ENCODE measurements around the gene NOX5. TPM values are rescaled to one million over a fixed set of nuclear protein-coding genes. Genes with fewer than 3 reads are reported as not detected.

NOX5 gene
- total RNA-seq, 1 experiment from 2014 or later, result 339 TPM

- Histone ChIP-seq H3K27ac (ENCODE audit: low read length) (no peak overlapping the region), H3K4me2 (ENCODE audit: low read length) (peak overlapping the region; percentile 41; the same call in 1 of the 2 replicates), H3K36me3 (ENCODE audit: low read depth, low read length) (peaks cover 18% of the 10 kb centered on the region; the same call in 1 of the 2 replicates), H3K9me2 (replicated peaks; ENCODE audit: low read length) (no peaks in the 10 kb centered on the region), H3K4me1 (ENCODE audit: insufficient read depth, low read length) (peaks cover 32% of the 10 kb centered on the region), H3K79me2 (ENCODE audit: low read length) (no peaks in the 10 kb centered on the region), H2AFZ (ENCODE audit: low read length) (no peak overlapping the region), H3K9ac (ENCODE audit: low read length) (no peak overlapping the region), H3F3A (ENCODE audit: low read length, unreplicated experiment) (peaks cover 5% of the 10 kb centered on the region), H3K9me3 (ENCODE audit: low read length) (no peaks in the 10 kb centered on the region), H3K4me3 (ENCODE audit: low read length) (0 out of 2 replicates have a peak overlapping the region, but pooled peaks have one; percentile 29), H3K27me3 (ENCODE audit: low read length) (no peaks in the 10 kb centered on the region), H4K20me1 (ENCODE audit: low read length) (no peaks in the 10 kb centered on the region)
- DNase-seq, result no peak
- ChIA-PET CTCF (no interaction called here), POLR2A (ENCODE audit: unreplicated experiment) (no interaction called here)
- intact Hi-C loops (cut with micrococcal nuclease), result no loop called here
- no peak for ATAC-seq
- BruUV-seq (replicated peaks), result no TSS peak
- TF ChIP-seq EZH2phosphoT487 (IDR thresholded peaks at IDR 0.05; ENCODE audit: borderline replicate concordance, low read length) (no peak), EZH2 (IDR thresholded peaks at IDR 0.05; ENCODE audit: low read length, unreplicated experiment) (no peak), CTCF (conservative IDR thresholded peaks at IDR 0.05; ENCODE audit: low read depth, low read length) (no peak)
Observed at GRCh38 chr15:69049976-69050375, 35.5 kb downstream of the NOX5 start.

GRCh38 chr15:69055251-69055650 is 40.8 kb downstream of the NOX5 start:
- Histone ChIP-seq H3F3A (ENCODE audit: low read length, unreplicated experiment) (no peaks in the 10 kb centered on the region), H2AFZ (ENCODE audit: low read length) (no peak overlapping the region), H3K79me2 (ENCODE audit: low read length) (no peaks in the 10 kb centered on the region), H3K4me1 (ENCODE audit: insufficient read depth, low read length) (peaks cover 33% of the 10 kb centered on the region), H3K9me3 (ENCODE audit: low read length) (no peaks in the 10 kb centered on the region), H3K27ac (ENCODE audit: low read length) (no peak overlapping the region), H3K4me3 (ENCODE audit: low read length) (no peak overlapping the region), H3K4me2 (ENCODE audit: low read length) (no peak overlapping the region), H3K9me2 (replicated peaks; ENCODE audit: low read length) (no peaks in the 10 kb centered on the region), H3K27me3 (ENCODE audit: low read length) (no peaks in the 10 kb centered on the region), H3K36me3 (ENCODE audit: low read depth, low read length) (peaks cover 24% of the 10 kb centered on the region; the same call in 1 of the 2 replicates), H3K9ac (ENCODE audit: low read length) (no peak overlapping the region), H4K20me1 (ENCODE audit: low read length) (no peaks in the 10 kb centered on the region)
- DNase-seq, result no peak
- no peak for TF ChIP-seq EZH2 (IDR thresholded peaks at IDR 0.05; ENCODE audit: low read length, unreplicated experiment)
- intact Hi-C loops (cut with micrococcal nuclease), result loop anchor here (5.0 kb wide), 1 partner anchor 337 kb away; no protein-coding TSS in a partner anchor
- CTCF ChIA-PET, result no interaction called here
- BruUV-seq (replicated peaks), result no TSS peak
- no peak for ATAC-seq
- POLR2A ChIA-PET (ENCODE audit: unreplicated experiment), result no interaction called here

- CTCF ChIA-PET, result interaction anchor here (0.6 kb wide), 2 partner anchors 209 to 377 kb away, joined by 3 read pairs; no protein-coding TSS in a partner anchor
Observed at GRCh38 chr15:69056365-69056764, 41.9 kb downstream of the NOX5 start.

More at GRCh38 chr15:69056365-69056764, 41.9 kb downstream of the NOX5 start:
- Histone ChIP-seq H3K4me1 (ENCODE audit: insufficient read depth, low read length) (peaks cover 44% of the 10 kb centered on the region), H2AFZ (ENCODE audit: low read length) (no peak overlapping the region), H3F3A (ENCODE audit: low read length, unreplicated experiment) (no peaks in the 10 kb centered on the region), H3K4me2 (ENCODE audit: low read length) (peak overlapping the region; percentile 10; the same call in 1 of the 2 replicates), H3K9ac (ENCODE audit: low read length) (no peak overlapping the region), H3K9me3 (ENCODE audit: low read length) (no peaks in the 10 kb centered on the region), H3K27me3 (ENCODE audit: low read length) (no peaks in the 10 kb centered on the region), H3K36me3 (ENCODE audit: low read depth, low read length) (peaks cover 24% of the 10 kb centered on the region; the same call in 1 of the 2 replicates), H3K79me2 (ENCODE audit: low read length) (no peaks in the 10 kb centered on the region), H4K20me1 (ENCODE audit: low read length) (no peaks in the 10 kb centered on the region), H3K4me3 (ENCODE audit: low read length) (no peak overlapping the region), H3K27ac (ENCODE audit: low read length) (no peak overlapping the region; the same call in 1 of the 2 replicates), H3K9me2 (replicated peaks; ENCODE audit: low read length) (no peaks in the 10 kb centered on the region)
- intact Hi-C loops (cut with micrococcal nuclease), result loop anchor here (5.0 kb wide), 1 partner anchor 336 kb away; no protein-coding TSS in a partner anchor
- peak; percentile 35; the same call in 1 of the 2 replicates for TF ChIP-seq CTCF (conservative IDR thresholded peaks at IDR 0.05; ENCODE audit: low read depth, low read length)
- TF ChIP-seq EZH2 (IDR thresholded peaks at IDR 0.05; ENCODE audit: low read length, unreplicated experiment), result no peak
- no TSS peak for BruUV-seq (replicated peaks)
- ATAC-seq, result peak; percentile 61
- peak; percentile 67 for DNase-seq
- POLR2A ChIA-PET (ENCODE audit: unreplicated experiment), result no interaction called here

All from PC-3 (cell line).